ENCODE measurements around the gene CYP4F8.

DNA sequence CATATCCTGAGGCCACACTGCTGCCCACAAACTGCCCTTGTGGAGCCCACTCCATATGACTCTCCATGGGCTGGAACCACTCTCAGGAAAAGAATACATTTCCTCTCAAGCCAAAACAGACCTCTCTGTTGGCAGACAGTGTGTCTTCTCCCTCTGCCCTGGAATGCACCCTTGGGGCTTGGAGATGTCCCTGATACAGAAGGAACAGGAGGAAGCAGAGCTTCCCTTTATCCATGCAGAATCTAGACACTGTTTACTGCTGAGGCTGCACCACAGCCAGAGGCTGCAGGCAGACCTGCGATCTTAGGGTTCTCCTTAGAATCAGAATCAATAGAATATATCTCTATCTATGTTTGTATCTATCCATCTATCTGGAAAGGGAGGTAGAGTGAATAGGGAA is 26.8 kb upstream of the CYP4F8 start:
- TF ChIP-seq, protein P1, sequence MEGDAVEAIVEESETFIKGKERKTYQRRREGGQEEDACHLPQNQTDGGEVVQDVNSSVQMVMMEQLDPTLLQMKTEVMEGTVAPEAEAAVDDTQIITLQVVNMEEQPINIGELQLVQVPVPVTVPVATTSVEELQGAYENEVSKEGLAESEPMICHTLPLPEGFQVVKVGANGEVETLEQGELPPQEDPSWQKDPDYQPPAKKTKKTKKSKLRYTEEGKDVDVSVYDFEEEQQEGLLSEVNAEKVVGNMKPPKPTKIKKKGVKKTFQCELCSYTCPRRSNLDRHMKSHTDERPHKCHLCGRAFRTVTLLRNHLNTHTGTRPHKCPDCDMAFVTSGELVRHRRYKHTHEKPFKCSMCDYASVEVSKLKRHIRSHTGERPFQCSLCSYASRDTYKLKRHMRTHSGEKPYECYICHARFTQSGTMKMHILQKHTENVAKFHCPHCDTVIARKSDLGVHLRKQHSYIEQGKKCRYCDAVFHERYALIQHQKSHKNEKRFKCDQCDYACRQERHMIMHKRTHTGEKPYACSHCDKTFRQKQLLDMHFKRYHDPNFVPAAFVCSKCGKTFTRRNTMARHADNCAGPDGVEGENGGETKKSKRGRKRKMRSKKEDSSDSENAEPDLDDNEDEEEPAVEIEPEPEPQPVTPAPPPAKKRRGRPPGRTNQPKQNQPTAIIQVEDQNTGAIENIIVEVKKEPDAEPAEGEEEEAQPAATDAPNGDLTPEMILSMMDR (IDR thresholded peaks at IDR 0.05 in 4 of 5, conservative IDR thresholded peaks at IDR 0.05 in 1 of 5): no peak
- no peak for TF ChIP-seq POLR2A (IDR thresholded peaks at IDR 0.05)

Data from gastrocnemius medialis (tissue), 4 donors.